GM18507 (cell line): ENCODE measurements around the gene HINFP.
"Not testable (repeated sequence)": the region's sequence is repeated elsewhere in the genome, so short reads cannot be mapped to it uniquely, and the experiment has no call there.

ENCODE experiments used
- DNase-seq: peaks from one replicate; pipeline ENCODE4 v3.0.0; 2011; ENCODE audit warnings: low read depth; ENCODE audit not compliant: insufficient read length; ENCODE audit errors: extremely low spot score
- FAIRE-seq: peaks from 2 replicates; lab custom pipeline; 2011; peaks lifted over from hg19 to GRCh38; lab: Jason Lieb, UNC

The HINFP gene

DNA sequence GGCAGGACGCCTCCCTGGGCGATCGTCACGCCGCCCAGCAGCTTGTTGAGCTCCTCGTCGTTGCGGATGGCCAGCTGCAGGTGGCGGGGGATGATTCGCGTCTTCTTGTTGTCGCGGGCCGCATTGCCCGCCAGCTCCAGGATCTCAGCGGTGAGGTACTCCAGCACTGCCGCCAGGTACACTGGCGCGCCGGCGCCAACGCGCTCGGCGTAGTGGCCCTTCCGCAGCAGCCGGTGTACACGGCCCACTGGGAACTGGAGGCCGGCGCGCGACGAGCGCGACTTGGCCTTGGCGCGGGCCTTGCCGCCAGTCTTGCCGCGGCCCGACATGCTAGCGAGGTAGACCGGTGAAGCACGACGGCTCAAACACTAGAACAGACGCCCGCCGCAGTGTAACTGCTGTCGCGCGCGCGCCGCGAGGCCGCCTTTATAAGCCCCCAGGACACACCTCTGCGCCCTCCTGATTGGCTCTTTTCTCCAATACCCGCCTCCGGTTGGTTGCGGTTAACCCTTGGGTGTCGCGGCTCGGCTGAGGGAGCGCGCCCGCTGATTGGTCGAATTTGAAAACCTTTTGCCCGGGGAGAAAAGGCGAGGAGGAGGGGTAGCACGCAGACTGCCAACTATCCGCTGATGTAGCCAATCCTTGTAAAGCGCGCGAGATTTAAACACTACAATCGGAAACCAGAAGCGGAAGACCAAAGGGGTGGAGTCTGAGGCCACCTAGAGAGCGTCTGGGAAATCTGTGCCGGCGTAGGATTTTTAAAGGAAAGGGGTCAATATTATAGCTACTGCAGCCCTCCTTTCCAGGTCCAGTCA lies 26.1 kb upstream of the HINFP start:
- FAIRE-seq (peak; percentile 99), DNase-seq (peak; percentile 96)

DNA sequence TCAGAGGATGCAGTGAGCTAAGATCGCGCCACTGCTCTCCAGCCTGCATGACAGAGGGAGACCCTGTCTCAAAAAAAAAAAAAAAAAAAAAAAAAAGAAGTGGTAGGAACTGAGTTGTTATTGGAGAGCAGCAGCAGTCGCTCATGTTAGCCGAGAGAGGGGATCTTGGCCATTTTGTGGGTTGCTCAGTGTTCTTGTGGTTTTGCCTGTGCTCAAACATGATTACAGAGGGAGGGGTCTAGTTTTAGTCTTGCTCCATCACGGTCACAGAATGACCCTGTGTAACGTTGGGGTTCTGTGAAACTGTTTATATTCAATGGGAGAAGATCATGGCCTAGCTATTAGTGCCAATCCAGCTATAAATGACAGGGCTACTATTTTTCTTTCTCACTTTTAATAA lies 21.7 kb upstream of the HINFP start:
- FAIRE-seq (no peak), DNase-seq (no peak)

- FAIRE-seq (peak; percentile 53), DNase-seq (no peak)
Observed at GRCh38 chr11:119100246-119100970, 21.0 kb upstream of the HINFP start.

GRCh38 chr11:119100994-119101758 lies 20.2 kb upstream of the HINFP start:
- DNase-seq (no peak), FAIRE-seq (no peak)

DNA sequence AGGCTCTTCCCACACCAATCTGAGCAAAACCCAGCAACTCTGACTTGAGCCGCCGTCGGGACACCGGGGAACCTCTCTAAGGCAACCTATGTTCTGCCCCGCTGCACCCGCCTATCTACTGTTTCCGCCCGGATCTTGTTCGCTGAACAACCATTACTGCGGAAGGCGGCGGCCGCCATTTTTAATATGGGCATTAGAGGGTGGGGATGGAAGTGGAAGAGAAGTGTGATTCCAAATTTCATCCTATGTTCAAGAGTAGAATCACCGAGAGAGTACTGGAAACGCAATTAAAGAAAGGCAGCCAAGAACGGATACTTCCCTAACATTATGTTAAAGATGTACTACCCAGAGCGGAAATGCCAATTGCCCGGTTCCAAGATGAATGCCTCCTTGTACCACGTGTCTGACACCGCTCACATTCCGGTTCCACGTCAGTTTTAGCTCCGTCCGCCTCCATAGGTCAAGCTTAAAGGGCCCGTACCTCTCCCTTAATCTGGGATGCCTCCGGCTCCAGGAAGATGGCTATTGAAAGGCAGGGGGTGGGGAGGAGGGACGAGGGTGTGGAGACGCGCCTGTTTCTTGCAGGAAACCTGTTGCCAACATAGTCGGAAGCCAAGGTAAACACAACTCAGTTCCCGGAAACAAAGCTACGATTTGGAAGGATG lies 19.5 kb upstream of the HINFP start, which contains the start of gene DPAGT1:
DPAGT1 (minus strand) TSS at position 95 of the 665 bp plus-strand sequence. CDS start 198 bp downstream, outside the sequence.
- FAIRE-seq (peak; percentile 93), DNase-seq (no peak)

- not testable (repeated sequence) for DNase-seq, FAIRE-seq
Observed at GRCh38 chr11:119103161-119103664, 18.2 kb upstream of the HINFP start.

DNA sequence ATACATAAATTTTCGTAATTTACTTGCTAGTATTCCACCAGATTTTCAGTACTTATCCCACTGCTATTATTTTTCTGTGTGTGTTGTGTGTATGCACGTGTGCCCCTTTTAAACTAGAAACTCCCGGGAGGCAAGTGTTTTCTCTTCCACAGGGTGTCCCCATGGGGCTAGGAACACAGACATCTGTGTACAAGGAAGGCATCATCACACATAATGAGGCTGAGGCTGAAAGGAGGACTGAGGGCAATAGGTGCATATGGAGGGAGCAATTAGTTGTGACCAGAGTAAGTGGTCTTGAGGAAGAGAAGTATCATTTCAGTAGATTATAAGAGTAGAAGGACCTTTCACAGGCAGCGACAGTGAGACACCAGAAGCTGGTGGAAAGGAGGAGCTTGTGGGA lies 17.6 kb upstream of the HINFP start:
- DNase-seq (no peak), FAIRE-seq (no peak)

GRCh38 chr11:119106564-119107537 lies 14.5 kb upstream of the HINFP start, which contains the start of gene C2CD2L:
Gene C2CD2L, plus strand, starts transcription at chr11:119107344. Its CDS starts 398 bp downstream, at chr11:119107742.
- peak; percentile 92 for DNase-seq
- peak; percentile 94 for FAIRE-seq

GRCh38 chr11:119107538-119108145 lies 13.7 kb upstream of the HINFP start:
- no peak for DNase-seq
- FAIRE-seq, result no peak

DNA sequence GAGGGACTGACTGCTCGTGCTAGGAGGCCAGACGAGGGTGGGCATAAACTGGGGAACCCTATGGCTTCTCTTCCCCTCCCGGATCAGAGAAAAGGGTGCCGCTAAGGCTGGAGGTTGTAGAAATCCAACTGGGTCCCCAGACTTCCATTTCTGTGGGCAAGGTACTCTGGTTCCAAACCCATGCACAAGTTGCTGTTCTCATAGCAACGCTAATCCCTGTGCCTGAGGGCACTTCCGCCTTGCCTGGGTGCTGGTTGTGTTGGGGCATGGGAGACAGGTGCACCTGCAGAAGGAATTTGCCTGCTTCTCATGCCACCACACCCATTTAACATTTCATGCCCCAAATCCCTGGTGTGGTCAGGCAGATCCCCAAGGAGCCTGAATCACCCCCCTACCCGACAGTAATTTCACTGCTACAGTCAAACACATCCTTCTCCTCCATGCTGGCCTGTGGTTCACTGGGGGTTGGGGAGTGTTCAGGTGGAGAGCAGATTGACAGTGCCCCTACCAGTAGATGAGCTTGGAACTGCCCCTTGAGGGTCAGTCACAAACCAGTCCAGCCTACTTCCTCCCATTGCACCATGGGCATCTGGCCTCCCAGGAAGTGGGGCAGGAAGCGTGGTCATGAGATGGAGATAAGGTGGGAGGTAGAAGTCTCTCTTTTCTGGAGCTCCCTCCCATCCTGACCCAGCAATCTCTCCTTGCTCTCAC lies 13.1 kb upstream of the HINFP start:
- DNase-seq (no peak), FAIRE-seq (peak; percentile 68)

DNA sequence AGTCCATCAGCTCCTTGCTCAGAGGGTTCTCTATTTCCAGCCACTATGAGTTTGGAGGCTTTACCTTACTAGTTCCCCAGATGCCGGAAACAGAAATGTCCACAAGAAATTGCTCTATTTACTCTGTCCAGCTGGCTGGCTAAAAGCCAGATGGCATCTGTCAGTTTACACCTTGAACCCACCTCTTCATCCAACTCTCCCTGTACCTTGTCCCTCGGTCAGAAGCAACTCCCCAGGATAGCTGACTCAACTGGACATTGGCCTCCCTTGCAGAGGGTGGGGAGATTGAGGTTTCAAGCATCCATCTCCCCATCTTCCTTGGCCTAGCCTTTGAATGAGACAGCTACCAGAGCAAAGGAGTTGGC lies 12.5 kb upstream of the HINFP start:
- no peak for FAIRE-seq
- DNase-seq, result no peak

GRCh38 chr11:119109843-119110242 lies 11.5 kb upstream of the HINFP start:
- FAIRE-seq (no peak), DNase-seq (no peak)

GRCh38 chr11:119110439-119110838 lies 10.9 kb upstream of the HINFP start:
- DNase-seq, result no peak
- no peak for FAIRE-seq

- no peak for FAIRE-seq
- DNase-seq, result no peak
Observed at GRCh38 chr11:119111361-119111925, 9.9 kb upstream of the HINFP start.

- DNase-seq, result no peak
- FAIRE-seq, result no peak
Observed at GRCh38 chr11:119112314-119113020, 8.9 kb upstream of the HINFP start.

DNA sequence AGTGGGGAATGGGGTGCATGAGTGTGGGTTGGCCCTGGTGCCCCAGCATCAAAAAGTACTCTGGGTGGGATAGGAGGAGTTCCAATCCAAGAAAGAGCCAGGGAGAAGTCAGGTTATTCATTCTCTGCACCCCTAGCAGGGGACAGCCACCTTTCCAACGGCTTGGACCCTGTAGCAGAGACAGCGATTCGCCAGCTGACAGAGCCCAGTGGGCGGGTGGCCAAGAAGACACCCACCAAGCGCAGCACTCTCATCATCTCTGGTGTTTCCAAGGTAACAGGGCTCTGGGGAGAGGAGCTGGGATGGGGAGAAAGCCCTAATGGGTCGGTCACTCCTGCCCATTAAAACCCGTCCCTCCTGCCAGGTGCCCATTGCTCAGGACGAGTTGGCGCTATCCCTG lies 7.7 kb upstream of the HINFP start:
- FAIRE-seq (no peak), DNase-seq (no peak)
